ENCODE results near the gene TNFRSF4.

TNFRSF4 gene

GRCh38 chr1:1169429-1170214 lies 44.3 kb downstream of the TNFRSF4 start:
- no peak for DNase-seq (ENCODE audit: low read depth)

GRCh38 chr1:1168451-1169411 lies 45.2 kb downstream of the TNFRSF4 start:
- DNase-seq (ENCODE audit: low read depth): no peak

- DNase-seq (ENCODE audit: low read depth): no peak
These were observed 46.0 kb downstream of the TNFRSF4 start for GRCh38 chr1:1167841-1168450.

DNA sequence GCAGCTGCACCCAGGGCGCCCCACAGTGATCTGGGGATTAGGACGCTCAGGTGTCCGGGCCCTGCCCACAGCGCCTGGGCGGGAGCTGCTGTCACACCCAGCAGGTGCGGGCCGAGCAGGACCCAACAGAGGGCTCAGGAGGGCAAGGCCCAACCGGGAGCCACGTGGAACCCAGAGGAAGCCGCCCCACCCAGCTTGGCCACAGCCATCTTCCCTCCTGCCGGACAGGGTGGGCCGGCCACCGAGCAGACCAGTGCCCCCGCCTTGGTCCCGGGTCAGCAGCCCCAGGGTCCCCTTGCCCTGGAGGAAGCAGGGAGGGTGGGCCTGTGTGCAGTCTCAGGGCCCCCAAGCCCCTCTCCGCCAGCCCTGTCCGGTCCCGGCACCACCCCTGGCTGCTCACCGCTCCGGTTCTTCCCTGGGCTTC lies 46.5 kb downstream of the TNFRSF4 start:
- no peak for DNase-seq (ENCODE audit: low read depth)

DNA sequence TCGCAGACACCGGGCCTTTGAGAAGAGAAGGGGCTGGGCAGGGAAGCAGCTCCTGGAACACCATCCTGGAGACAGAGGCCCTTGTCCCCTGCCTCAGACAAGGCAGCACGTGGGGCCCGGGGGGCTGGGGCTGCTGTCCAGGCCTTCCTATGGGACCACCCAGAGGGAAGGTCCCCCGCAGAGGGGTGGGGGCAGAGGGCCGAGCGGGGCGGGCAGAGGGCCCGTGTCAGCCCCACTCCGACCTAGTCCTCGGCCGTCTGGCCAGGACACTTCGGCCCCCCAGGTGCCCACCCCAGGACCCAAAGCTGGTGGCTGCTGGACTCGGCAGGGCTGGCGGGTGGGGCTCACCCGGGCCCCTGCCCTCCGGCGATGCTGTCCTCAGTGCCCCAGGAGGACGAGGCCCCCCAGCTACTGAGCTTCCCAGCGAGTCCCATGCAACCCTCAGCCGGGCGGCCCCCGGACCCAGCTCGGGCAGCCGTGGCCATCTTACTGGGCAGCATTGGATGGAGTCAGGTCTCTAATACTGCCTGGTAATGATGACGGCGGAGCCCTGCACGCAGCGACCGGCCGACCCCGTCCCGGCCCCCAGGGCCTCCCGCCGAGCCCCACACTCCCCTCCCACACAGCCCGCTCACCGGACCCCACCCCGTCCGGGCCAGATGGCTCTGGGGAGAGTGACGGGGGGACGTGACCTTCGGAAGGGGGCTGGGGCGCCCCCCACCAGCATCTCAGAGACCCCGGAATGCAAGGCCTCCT lies 47.1 kb downstream of the TNFRSF4 start:
- DNase-seq (ENCODE audit: low read depth): no peak

DNA sequence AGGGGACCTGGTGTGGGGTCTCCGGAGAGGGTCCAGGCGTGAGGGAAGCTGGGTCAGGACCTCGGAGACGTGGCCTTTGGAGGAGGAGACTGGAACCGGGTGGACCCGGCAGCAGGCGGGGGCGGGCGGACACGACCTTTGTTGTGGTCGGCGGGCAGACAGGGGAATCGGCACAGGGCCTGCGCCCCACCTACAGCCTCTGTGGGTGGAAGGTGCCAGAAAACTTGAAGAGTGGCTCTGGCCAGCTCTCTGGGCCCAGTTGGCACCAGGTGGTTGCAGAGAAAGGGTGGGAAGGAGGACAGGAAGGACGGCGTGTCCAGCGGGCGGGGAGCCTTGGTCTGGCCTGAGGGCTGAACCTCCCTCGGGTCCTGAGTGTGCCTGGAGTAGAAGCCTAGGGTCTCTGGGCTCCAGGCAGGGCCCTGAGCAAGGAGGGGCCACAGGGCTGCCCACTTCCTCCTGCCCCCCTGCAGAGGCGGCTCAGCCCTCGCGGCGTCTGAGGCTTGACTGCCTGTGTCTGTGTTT lies 48.0 kb downstream of the TNFRSF4 start:
- no peak for DNase-seq (ENCODE audit: low read depth)

- no peak for DNase-seq (ENCODE audit: low read depth)
These were observed 48.5 kb downstream of the TNFRSF4 start for GRCh38 chr1:1165485-1165884.

GRCh38 chr1:1164701-1165451 lies 49.1 kb downstream of the TNFRSF4 start:
- no peak for DNase-seq (ENCODE audit: low read depth)

DNA sequence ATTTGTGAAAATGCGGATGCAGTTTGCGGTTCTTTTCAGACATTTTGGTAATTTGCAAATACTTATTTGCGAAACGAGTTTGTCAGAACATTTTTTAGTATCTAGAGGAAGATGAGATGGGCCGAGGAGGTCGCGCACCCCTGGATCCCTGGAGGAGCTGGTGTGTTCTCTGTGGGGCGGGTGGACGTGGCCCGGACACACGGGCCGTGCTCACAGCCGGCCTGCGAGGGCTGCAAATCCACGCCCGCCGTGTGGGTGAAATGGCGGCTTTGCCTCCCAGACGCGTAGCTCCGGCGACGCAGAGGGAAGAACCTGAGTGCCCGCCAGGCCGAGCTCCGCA lies 49.6 kb downstream of the TNFRSF4 start:
- DNase-seq (ENCODE audit: low read depth): no peak

DNA sequence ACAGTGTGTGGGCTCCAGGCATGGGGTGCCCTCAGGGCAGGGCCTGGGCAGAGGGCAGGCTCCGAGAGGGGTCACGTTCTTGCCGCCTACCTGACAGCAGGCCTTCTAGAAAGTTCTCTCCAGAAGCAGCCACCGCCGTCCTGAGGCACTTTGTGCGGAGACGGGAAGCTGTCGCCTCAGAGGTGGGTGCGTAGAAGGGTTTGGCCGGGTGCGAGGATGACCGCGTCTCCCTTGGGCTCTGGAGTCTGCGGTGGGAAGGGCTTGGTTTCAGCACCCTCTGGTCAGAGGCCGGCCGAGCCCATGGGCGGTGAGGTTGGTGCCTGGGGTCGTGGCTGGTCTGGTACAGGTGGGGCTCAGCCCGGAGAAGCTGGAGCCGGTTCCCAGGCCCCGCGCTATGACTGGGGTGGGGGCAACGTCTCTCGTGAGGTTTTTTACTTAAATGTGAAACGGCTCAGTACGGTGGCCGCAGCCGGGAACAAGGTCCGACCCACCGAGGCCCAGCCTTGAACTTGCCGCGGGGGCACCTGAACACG lies 50.3 kb downstream of the TNFRSF4 start:
- no peak for DNase-seq (ENCODE audit: low read depth)

- DNase-seq (ENCODE audit: low read depth): no peak
These were observed 51.1 kb downstream of the TNFRSF4 start for GRCh38 chr1:1162597-1163537.

DNA sequence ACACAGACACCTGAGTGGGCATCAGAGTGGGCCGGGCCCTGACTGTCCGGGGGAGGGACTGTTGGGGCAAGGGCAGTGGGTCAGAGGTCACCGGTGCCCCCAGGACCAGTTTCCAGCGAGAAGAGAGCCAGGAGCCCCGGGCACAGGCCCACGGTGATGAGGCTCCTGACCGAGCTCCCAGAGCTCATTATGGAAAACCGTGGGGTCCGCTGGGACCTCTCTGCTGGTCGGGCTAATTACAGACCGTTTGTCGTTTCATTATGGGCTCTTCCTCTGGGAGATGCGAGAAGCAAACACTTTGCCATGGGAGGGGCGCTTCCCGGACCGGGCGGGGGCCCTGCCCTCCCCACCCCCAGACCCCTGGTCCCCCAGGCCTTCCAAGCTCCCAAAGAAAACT lies 52.3 kb downstream of the TNFRSF4 start:
- DNase-seq (ENCODE audit: low read depth): no peak
